HG03575 (cell line): ENCODE results near the gene UGT1A8.
"Not testable (repeated sequence)": the region's sequence is repeated elsewhere in the genome, so short reads cannot be mapped to it uniquely, and the experiment has no call there.

Experiments used
- ATAC-seq: cut with Tn5 transposase; IDR thresholded peaks from one replicate; pipeline ENCODE4 v1.9.1; 2021; ENCODE audit not compliant: unreplicated experiment, insufficient number of reproducible peaks, low FRiP score; ENCODE audit errors: extremely low read depth

Gene UGT1A8

DNA sequence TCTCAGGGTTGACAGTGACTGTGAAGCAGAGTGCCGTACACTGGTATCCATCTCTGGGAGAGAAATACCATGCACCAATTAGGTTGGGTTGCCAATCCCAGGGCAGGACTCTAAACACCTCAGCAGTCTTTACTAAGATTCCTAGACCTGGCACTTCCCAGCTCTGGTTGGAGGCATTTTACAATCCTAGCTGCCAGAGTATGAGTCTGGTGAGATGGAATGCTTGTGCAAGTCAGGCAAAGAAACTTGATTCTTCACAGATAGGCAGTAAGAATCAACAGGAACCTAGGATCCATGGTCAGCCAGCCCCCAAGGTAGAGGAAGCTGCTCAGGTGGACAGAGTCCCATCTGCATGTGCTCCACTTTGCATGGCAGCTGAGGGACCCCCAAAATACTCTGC lies 89.3 kb downstream of the UGT1A8 start:
- ATAC-seq = no peak

DNA sequence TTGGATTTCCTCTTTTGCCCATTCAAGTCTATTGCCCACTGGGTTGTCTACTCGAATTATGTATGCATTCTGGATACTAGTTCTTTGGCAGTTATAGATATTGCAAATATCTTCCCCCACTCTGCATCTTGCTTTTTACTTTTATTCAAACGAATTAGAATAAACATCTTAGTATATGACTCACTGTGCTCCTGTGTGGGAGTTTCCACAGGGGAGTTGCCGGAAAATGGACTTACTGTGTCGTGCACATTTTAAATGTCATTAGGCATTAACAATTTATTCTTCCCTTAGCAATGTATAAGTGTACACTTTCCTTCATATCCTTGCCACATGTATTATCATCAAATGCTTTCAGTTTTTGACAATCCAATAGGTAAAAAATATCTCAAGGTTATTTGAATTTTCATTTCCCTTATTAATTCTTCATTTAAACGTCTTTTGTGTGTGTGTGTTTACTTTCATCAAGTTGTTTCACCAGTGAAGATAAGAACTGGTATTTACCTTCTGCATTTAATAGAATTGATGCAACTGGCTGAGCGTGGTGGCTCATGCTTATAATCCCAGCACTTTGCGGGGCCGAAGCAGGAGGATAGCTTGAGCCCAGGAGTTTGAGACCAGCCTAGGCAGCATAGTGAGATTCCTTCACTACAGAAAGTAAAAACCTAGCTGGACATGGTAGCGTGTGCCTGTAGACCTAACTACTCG lies 90.7 kb downstream of the UGT1A8 start:
- ATAC-seq = no peak

DNA sequence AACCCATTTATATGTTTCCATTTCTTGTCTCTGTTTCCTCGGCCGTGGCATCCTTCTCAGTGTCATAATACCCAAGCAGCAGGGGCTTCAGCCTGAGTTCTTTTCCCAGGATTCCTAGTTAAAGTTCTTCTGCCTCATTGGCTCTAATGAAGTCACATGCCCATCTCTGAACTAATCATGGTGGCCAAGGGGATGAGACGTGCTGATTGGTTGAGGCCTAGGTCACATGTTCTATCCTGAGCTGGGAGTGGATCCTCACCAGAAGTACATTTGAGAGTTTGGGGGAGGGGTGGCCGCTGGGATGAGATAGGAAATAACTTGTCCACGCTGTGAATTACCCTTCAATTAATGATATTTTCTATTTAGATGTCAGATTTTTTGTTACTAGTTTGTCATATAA lies 91.5 kb downstream of the UGT1A8 start:
- no peak for ATAC-seq

DNA sequence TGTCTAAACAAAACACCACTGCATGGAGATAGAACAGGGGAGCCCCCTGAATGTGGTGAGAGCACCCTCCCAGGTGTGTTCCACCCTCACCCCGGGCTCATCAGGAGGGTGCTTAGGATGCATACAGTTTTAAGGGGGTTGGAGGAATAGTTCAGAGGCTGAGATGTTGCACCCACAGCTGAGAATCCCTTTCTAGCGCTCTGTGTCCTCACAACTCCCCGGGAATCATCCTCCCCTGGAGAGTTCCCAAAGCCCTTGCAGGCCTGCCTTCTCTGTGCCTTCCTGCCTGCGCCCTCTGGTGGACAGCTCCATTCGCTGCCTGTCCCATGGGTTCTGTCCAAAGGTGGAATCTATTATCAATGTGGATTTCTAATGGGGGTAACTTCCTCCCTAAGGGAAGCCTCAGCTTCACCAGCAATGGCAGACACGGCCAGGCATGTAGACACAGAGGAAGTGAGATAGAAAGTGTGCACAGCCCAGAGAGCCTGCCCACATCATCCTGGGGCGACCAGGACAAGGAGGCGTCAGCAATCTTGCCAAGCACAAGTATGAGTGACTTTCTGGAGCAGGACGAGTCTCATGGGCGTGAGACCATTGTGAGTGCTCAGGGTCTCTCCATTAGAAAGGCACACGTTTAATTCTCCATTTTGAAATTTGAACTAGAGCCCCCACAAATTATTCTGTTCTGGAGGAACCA lies 94.0 kb downstream of the UGT1A8 start:
- ATAC-seq = no peak

DNA sequence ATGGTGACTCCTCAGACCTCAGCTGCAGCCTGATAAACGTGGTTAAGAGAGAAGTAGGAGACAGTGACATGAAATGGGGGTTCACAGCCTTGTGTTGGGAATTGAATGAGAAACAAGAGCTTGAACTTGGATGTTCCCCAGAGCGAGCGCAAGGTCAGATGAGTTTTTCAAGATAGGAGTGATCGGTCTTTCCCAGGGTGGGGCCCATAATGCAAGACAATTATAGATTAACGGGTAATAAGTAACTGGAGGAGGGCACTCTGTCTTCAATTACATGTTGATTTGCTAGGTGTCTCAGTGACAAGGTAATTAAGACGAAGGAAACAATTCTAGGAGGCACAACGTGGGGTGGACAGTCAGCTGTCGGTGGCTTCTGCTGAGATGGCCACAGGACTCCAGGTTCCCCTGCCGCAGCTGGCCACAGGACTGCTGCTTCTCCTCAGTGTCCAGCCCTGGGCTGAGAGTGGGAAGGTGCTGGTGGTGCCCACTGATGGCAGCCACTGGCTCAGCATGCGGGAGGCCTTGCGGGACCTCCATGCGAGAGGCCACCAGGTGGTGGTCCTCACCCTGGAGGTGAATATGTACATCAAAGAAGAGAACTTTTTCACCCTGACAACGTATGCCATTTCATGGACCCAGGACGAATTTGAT lies 95.3 kb downstream of the UGT1A8 start, which contains the start of gene UGT1A5:
Gene UGT1A5 (plus strand): TSS at position 297 of the 651 bp plus-strand sequence. CDS start 85 bp downstream, at position 382.
- no peak for ATAC-seq

DNA sequence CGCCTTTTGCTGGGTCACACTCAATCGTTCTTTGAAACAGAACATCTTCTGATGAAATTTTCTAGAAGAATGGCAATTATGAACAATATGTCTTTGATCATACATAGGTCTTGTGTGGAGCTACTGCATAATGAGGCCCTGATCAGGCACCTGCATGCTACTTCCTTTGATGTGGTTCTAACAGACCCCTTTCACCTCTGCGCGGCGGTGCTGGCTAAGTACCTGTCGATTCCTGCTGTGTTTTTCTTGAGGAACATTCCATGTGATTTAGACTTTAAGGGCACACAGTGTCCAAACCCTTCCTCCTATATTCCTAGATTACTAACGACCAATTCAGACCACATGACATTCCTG lies 95.8 kb downstream of the UGT1A8 start:
- no peak for ATAC-seq

DNA sequence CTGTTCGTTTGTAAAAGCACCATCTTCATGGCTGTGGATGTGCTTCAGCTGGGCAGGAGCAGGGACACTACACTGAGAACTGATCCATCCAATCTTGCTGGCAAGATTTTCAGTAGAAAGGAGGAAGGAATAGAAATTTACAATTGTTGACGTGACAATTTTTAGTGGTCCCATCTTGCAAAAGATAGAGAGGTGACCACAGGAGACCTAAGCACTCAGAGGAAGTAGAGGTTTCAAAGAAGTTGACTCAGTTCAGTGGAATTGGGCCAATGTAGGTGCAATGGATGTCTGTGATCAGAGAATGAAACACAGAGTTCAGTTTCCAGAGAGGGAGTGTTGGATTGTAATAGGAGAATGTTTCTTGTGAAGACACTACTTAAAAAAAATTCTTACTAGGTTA lies 96.7 kb downstream of the UGT1A8 start:
- ATAC-seq = no peak

DNA sequence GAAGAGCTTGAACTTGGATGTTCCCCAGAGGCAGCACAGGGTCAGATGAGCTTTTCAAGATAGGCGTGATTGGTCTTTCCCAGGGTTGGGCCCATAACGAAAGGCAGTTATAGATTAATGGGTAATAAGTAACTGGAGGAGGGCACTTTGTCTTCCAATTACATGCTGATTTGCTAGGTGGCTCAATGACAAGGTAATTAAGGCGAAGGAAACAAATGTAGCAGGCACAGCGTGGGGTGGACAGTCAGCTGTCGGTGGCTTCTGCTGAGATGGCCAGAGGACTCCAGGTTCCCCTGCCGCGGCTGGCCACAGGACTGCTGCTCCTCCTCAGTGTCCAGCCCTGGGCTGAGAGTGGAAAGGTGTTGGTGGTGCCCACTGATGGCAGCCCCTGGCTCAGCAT lies 101.1 kb downstream of the UGT1A8 start, which contains the start of gene UGT1A4:
Gene UGT1A4 (plus strand): TSS at position 185 of the 400 bp plus-strand sequence. CDS start 85 bp downstream, at position 270.
- ATAC-seq = no peak

DNA sequence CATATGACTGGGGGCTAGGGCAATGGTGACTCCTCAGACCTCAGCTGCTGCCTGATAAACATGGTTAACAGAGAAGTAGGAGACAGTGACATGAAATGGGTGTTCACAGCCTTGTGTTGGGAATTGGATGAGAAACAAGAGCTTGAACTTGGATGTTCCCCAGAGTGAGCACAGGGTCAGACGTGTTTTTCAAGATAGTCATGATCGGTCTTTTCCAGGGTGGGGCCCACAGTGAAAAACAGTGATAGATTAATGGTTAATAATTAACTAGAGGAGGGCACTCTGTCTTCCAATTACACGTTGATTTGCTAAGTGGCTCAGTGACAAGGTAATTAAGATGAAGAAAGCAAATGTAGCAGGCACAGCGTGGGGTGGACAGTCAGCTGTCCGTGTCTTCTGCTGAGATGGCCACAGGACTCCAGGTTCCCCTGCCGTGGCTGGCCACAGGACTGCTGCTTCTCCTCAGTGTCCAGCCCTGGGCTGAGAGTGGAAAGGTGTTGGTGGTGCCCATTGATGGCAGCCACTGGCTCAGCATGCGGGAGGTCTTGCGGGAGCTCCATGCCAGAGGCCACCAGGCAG lies 111.4 kb downstream of the UGT1A8 start, which contains the start of gene UGT1A3:
Gene UGT1A3 (plus strand): TSS at position 320 of the 579 bp plus-strand sequence. CDS start 85 bp downstream, at position 405.
- ATAC-seq = no peak

DNA sequence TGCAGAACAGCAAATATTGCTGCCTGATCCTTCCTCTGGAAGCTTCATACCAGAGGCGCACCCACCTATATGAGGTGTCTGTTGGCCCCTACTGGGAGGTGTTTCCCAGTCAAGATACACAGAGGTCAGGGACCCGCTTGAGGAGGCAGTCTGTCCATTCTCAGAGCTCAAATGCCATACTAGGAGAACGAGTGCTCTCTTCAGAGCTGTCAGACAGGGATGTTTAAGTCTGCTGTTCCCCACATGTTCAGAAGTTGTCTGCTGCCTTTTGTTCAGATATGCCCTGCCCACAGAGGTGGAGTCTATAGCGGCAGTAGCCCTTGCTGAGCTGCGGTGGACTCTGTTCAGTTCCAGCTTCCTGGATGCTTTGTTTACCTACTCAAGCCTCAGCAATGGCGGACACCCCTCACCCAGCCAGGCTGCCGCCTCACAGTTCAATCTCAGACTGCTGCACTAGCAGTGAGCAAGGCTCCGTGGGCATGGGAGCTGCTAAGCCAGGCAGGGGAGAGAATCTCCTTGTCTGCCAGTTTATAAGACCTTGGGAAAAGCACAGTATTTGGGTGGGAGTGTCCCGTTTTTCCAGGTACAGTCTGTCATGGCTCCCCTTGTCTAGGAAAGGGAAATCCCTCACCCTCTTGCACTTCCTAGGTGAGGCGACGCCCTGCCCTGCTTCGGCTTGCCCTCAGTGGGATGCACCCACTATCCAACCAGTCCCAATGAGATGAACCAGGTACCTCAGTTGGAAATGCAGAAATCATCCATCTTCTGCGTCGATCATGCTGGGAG lies 119.6 kb downstream of the UGT1A8 start:
- ATAC-seq = not testable (repeated sequence)

DNA sequence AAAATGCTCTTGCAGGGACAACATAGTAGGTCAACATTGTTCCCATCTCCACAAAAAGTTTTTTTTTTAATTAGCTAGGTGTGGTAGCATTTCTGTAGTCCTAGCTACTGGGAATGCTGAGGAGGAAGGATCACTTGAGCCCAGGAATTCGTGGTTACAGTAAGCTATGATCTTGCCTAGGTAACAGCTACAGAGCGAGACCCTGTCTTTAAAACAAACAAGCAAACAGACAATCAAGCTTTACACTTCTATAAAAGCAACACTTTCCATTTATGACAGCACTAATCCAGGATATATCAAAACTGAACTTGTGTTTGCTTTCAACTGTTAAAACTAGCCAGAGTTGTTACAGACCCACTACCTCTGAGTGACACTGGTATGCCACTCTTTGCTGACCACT lies 123.4 kb downstream of the UGT1A8 start:
- ATAC-seq = no peak

DNA sequence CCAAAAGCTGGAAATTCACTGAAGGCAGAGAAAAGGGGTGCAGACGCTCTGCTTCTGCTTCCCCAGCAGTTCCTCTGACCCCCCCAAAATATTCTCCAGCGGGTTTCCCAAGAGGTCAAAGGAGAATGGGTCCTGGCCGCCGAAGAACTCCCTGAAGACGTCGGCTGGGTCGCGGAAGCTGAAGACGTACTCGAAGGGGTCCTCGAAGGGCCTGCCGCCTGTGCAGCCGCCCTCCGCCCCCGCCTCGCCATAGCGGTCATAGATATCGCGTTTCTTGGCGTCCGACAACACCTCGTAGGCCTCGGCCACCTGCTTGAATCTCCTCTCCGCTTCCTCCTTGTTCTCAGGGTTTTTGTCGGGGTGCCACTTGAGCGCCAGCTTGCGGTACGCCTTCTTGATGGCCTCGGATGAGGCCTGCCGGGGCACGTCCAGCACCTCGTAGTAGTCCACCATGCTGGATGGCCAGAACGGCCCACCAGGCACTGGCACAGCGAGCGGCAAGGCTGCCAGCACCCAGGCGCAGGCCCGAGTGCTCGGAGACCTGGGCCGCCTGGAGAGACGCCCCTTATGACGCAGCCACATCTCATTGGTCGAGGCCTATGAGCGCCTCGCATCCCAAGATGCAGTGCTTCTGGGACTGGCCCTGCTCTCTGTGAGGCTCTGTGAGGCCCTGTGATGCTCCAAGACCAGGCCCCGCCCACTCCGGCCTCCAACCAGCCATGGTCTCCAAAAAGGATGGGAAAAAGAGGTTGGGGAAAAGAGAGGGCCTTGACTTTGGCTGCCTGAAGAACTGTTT lies 126.2 kb downstream of the UGT1A8 start:
- ATAC-seq = no peak

DNA sequence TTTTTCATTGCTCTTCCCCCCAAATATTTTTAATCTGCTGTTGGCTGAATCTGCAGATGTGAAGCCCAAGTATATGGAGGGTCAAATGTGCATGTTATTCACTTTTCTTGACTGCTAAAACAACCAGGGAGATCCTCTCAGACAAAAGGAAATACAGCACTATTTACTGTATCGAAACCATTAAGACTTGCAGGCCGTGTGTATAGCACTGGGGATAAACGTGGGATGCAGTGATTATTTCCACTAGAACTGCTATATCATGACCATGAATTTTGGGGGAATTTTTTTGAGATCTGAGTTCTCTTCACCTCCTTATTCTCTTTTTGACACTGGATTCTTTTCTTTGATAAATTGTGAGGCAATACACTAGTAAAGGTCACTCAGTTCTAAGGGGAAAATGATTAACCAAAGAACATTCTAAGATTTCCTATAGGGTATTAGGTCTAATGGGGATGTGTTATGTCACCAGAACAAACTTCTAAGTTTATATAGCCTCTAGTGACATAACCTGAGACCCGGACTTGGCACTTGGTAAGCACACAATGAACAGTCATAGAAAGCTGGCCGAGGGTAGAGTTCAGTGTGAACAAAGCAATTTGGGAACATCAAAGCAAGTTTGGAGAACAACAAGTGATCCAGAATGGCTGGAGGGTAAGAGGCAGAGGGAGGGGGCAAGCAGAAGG lies 127.8 kb downstream of the UGT1A8 start:
- no peak for ATAC-seq

DNA sequence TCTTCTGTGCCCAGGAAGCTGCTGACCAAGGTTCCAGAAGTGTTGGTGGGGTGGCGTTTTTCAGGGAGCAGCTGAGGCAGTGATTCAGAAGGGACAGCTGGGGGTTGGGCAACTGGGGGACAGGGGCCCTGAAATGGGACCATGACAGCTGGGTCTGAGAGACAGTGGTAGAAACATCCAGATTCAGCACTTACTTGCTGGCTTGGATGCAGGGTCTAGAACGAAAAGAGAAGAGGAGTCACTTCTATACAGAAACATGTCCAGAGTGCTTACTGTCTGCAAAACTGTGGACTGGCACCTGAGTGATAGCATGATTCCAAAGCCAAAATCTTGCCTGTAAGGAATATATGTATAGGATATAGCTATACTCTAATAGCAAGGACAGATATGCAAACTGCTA lies 128.4 kb downstream of the UGT1A8 start:
- not testable (repeated sequence) for ATAC-seq

DNA sequence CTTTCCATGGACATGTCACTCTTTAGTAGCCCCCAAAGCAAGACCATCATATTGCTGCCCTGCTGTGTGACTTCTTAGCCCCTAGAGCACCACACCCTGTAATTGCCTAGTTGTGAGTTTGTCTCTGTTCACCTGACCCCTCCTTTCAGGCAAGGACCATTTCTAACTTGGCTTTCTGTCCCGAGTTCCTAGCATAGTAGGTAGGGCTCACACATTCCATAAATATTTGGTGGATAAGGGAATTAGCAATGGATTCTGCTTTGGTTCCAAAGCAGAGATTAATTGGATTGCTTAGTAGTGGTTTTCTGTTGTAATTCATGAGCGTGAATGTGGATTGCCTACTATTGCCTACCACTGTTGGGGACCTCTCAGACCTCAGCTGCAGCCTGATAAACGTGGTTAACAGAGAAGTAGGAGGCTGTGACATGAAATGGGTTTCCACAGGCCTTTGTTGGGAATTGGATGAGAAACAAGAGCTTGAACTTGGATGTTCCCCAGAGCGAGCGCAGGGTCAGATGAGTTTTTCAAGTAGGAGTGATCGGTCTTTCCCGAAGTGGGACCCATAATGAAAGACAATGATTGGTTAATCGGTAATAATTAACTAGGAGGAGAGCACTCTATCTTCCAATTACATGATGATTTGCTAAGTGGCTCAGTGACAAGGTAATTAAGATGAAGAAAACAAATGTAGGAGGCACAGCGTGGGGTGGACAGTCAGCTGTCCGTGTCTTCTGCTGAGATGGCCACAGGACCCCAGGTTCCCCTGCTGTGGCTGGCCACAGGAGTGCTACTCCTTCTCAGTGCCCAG lies 129.2 kb downstream of the UGT1A8 start:
- ATAC-seq = no peak

DNA sequence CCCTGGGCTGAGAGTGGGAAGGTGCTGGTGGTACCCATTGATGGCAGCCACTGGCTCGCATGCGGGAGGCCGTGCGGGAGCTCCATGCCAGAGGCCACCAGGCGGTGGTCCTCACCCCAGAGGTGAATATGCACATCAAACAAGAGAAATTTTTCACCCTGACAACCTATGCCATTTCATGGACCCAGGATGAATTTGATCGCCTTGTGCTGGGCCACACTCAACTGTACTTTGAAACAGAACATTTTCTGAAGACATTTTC lies 129.8 kb downstream of the UGT1A8 start:
- ATAC-seq = no peak

DNA sequence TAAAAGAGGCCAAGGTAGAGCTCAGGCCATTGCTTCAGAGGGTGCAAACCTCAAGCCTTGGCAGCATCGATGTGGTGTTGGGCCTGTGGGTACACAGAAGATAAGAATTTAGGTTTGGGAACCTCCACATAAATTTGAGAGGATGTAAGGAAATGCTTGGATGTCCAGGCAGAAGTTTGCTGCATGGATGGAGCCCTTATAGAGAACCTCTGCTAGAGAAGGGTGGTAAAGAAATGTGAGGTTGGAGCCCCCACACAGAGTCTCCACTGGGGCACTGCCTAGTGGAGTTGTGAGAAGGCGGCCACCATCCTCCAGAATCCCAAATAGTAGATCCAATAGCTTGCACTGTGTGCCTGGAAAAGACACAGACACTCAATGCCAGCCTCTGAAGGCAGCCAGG lies 133.3 kb downstream of the UGT1A8 start:
- not testable (repeated sequence) for ATAC-seq
